22Rv1 (cell line): Measurements from ENCODE around the gene MCM9.

Experiments used
- CTCF ChIP-seq: fragments of 450-650 bp; IDR thresholded peaks from 2 replicates; pipeline ENCODE4 v1.5.1; 2017; ENCODE audit warnings: mild to moderate bottlenecking
- ZFX ChIP-seq: fragments of 450-650 bp; IDR thresholded peaks from 2 replicates; pipeline ENCODE4 v1.6.1; 2017; ENCODE audit warnings: antibody characterized with exemption, borderline replicate concordance

- TF ChIP-seq CTCF (no peak), ZFX (no peak)
These were observed 145.5 kb downstream of the MCM9 start for GRCh38 chr6:118789419-118789818.
